Loucy (cell line): Measurements from ENCODE around the gene MARK4.

ENCODE experiments used
- EZH2phosphoT487 ChIP-seq: fragments of 200-600 bp; IDR thresholded peaks from 2 replicates; pipeline ENCODE4 v1.6.1; 2018; ENCODE audit warnings: antibody characterized with exemption, mild to moderate bottlenecking, moderate library complexity, borderline replicate concordance
- TF ChIP-seq, protein P1 (sequence below): fragments of 200-600 bp; sonication (generic); conservative IDR thresholded peaks from 2 replicates; pipeline ENCODE4 v1.5.1; 2014; ENCODE audit warnings: mild to moderate bottlenecking, antibody characterized with exemption, low read length

DNA sequence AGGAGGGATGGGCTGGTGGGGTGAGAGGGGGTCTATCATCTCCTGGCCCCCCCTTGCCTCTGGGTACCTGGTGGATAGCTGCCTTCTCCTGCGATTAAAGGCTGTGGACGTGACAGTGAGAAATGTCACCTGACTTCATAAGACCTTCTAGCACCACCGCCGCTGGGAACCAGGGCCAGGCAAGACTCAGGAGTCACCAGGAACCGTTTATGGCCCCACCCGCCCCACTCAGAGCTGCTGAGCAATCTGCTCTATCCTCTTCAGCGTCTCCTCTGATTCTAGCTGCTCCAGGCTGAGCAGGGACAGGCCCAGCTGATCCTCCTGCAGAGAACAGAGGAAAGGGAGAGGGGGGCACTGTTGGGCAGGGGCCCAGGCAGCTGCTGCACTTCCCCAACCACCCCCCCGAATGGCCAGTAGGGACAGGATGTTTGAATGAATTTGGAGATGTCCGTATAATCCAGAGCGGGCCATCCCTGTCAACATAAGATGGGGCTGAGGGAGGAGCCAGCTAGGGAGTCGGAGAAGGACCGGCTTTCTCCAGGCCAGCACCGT lies 100.4 kb downstream of the MARK4 start:
- TF ChIP-seq, protein P1, sequence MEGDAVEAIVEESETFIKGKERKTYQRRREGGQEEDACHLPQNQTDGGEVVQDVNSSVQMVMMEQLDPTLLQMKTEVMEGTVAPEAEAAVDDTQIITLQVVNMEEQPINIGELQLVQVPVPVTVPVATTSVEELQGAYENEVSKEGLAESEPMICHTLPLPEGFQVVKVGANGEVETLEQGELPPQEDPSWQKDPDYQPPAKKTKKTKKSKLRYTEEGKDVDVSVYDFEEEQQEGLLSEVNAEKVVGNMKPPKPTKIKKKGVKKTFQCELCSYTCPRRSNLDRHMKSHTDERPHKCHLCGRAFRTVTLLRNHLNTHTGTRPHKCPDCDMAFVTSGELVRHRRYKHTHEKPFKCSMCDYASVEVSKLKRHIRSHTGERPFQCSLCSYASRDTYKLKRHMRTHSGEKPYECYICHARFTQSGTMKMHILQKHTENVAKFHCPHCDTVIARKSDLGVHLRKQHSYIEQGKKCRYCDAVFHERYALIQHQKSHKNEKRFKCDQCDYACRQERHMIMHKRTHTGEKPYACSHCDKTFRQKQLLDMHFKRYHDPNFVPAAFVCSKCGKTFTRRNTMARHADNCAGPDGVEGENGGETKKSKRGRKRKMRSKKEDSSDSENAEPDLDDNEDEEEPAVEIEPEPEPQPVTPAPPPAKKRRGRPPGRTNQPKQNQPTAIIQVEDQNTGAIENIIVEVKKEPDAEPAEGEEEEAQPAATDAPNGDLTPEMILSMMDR: no peak
- TF ChIP-seq EZH2phosphoT487: no peak
